HG03097 (cell line): ENCODE measurements around the gene DDX42.

ENCODE experiments used
- ATAC-seq: cut with Tn5 transposase; IDR thresholded peaks from one replicate; pipeline ENCODE4 v1.9.1; 2021; ENCODE audit not compliant: unreplicated experiment, low FRiP score

Gene DDX42, protein sequence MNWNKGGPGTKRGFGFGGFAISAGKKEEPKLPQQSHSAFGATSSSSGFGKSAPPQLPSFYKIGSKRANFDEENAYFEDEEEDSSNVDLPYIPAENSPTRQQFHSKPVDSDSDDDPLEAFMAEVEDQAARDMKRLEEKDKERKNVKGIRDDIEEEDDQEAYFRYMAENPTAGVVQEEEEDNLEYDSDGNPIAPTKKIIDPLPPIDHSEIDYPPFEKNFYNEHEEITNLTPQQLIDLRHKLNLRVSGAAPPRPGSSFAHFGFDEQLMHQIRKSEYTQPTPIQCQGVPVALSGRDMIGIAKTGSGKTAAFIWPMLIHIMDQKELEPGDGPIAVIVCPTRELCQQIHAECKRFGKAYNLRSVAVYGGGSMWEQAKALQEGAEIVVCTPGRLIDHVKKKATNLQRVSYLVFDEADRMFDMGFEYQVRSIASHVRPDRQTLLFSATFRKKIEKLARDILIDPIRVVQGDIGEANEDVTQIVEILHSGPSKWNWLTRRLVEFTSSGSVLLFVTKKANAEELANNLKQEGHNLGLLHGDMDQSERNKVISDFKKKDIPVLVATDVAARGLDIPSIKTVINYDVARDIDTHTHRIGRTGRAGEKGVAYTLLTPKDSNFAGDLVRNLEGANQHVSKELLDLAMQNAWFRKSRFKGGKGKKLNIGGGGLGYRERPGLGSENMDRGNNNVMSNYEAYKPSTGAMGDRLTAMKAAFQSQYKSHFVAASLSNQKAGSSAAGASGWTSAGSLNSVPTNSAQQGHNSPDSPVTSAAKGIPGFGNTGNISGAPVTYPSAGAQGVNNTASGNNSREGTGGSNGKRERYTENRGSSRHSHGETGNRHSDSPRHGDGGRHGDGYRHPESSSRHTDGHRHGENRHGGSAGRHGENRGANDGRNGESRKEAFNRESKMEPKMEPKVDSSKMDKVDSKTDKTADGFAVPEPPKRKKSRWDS

GRCh38 chr17:63774141-63774968, at the start of gene DDX42:
Gene DDX42 (plus strand): TSS chr17:63774170. CDS start chr17:63787050, 12,880 bp downstream.
- peak; percentile 7 for ATAC-seq

DNA sequence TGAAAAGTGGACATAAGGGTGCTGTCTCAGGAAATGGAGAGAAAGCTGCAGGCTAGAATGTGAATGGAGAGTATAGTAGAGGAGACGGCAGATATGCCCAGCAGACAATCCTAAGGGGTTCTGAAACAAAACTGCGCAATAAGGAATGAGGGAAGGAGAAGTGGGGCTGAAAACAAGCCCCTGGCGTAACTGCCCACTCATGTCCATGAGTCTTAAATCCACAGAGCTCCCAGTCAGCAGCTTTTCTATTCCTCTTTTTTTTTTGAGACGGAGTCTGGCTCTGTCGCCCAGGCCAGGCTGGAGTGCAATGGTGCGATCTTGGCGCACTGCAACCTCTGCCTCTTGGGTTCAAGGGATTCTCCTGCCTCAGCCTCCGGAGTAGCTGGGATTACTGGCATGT, 38.3 kb upstream of the DDX42 start:
- ATAC-seq, result no peak

- ATAC-seq, result no peak
Measured at GRCh38 chr17:63740464-63741142, 33.4 kb upstream of the DDX42 start.

GRCh38 chr17:63741143-63741407, 32.9 kb upstream of the DDX42 start:
- peak; percentile 31 for ATAC-seq

DNA sequence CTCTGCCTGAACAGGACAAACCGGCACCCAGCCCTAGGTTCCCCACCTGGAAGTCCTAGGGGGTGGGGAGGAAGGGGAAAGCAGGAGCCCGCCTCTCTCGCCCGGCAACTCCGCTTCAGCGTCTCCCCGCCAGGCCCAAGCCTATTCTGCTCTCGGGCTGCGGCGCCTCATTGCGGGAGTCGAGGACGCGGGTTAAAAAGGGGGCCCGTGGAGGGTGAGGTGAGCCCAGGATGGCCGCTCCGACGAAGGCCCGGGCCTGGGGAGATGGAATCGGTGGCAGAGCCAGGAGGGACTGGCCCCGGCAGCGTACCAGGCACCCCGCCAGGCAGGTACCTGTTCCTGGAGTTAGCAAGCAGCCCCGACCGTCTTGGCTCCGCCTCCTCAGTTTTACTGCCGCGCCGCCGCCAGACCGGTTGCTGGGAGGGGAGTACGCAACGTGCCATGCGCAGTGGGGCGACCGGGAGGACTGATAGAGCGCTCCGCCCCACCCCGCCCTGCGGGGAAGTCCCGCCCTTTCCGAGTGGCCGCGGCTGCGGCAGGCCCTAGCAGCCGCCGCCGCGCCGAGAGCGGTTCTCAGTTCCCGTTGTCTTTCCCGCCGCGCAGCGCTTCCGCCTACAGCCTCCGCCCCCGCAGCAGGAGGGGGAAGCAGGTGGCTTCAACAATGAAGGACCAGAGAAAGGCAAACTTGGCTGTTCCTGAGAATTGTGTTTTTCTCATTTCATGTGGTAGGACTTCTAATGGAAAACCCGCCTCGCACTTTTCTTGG, 32.4 kb upstream of the DDX42 start, which contains the start of gene STRADA:
Gene STRADA, minus strand, starts transcription at position 392 of the 766 bp plus-strand sequence. CDS start 13,430 bp downstream, outside the sequence.
- peak; percentile 87 for ATAC-seq

DNA sequence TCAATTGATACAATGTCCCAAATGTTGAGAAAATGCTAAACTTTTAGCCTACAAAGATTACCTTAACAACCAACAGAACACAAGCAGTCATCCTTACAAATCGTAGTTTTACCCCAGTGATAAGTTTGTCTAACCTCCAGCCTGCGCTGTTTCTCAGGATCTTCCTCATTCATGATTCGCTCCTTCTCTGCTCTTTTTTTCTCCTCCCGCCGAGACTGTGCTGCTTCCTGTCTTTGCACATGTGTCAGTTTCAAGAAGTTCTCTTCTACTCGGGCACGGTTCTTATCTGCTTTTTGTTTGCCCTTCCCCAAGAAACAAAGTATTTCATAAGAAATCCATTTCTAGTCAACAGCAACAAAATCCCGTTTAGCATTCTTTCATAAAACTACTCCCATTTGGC, 22.2 kb upstream of the DDX42 start:
- ATAC-seq, result no peak

- no peak for ATAC-seq
Measured at GRCh38 chr17:63752707-63753106, 21.3 kb upstream of the DDX42 start.

DNA sequence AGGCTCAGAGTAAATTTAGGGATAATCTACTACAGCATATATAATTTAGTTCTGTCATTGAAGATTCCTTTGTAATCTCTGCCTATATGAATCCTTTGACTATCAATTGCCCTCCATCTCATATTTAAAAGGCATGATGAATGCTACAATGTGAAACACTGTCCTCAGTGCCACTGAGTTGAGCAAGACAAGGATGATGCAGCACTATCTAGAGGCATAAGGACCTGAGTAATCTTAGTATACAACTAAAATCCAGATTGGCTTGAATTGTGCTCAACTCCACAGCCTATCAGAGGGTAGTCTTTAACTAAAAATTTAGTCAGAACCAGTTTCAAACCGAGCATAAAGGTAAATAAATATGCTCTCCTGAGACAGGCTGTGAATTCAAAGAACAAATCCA, 20.8 kb upstream of the DDX42 start:
- no peak for ATAC-seq

GRCh38 chr17:63754046-63754445, 19.9 kb upstream of the DDX42 start:
- no peak for ATAC-seq

DNA sequence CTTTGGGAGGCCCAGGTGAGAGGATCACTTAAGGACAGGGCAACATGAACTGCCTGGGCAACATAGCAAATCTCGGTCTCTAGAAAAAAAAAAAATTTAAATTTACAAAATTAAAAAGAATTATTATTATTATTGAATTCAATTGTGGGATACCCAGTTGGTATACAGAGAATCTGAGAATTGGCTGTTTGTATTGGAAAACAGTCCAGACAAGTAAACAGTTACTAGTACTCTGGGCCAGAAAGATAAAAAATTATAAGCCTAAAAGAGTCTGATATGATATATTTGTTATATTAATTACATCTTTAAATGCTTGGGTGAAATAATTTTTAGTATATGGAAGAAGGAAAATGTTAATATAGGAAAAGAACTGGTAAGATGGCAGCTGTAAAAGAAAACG, 15.5 kb upstream of the DDX42 start:
- no peak for ATAC-seq

DNA sequence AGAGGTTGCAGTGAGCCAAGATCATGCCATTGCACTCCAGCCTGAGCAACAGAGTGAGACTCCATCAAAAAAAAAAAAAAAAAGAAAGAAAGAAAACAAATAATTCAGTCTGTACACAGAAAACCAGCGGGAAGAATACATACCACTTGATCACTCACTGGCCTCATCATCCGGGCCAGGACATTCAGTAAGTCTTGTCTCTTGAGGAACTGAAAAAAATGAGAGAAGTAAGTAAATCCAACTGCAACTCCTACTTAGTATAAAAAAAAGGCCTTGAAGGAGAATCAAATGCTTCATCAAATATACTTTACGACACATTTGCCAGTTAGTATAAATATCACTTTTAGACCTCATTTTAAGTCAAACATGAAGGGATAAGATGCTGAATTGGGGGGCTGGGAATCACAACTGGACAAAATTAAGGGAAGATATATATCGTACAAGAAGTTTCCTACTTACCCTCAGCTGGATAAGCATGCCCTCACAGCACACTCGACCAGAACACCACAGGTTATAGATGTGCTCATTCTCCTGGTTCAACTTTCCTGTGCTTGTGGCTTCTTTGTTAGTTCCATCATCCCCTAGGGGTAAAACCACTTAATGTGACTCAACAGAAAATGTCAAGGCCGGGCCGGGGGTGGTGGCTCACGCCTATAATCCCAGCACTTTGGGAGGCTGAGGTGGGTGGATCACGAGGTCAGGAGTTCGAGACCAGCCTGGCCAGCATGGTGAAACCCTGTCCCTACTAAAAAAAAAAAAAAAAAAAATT, 13.0 kb upstream of the DDX42 start:
- no peak for ATAC-seq

GRCh38 chr17:63762161-63763078, 11.6 kb upstream of the DDX42 start:
- ATAC-seq, result no peak

DNA sequence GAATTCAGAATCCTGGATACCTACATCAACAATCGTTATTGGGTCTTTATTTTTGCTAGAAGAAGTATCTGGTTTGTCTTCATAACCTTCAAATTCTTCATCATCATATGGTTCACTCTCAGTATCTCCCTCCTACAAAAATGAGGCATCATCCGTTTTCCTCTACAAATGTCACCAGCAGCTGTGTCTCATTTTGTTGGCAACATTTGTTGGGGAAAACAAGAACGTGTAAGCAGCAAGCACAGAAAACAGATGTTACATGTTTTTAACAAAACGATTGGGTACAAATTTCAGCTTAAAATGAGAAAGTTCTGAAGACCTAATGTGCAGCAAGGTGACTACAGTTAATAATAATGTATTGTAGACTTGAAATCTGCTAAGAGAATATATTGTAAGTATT, 9.3 kb upstream of the DDX42 start:
- ATAC-seq, result no peak

DNA sequence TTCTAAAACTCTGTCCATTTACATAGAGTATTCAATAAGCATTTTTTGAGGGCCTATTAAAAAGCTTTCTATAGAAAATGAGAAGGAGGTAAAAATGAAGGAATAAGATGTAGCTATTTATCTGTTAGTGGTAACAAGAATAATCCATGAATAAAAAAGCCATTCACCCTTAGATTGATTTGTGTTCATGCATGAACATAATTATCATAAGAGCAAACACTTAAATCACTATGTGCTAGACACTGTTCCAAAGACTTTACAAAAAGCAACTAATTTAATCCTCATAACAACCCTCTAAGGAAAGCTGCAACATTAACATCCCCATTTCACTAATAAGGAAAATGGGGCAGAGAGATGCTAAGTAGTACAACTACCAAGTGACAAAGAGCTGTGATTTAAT, 7.2 kb upstream of the DDX42 start:
- ATAC-seq, result no peak

DNA sequence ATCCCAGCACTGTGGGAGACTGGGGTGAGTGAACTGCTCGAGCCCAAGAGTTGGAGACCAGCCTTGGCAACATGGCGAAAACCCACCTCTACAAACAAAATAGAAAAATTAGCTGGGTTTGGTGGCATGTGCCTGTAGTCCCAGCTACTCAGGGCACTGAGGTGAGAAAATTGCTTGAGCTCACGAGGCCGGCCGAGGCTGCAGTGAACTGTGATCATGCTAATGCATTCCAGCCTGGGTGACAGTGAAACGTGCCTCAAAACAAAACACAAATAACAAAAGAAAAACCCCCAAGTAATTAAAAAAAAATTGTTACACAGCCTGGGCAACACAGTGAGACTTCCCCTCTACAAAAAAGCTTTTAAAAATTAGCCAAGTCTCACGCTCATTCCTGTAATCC, 5.5 kb upstream of the DDX42 start:
- ATAC-seq, result no peak

DNA sequence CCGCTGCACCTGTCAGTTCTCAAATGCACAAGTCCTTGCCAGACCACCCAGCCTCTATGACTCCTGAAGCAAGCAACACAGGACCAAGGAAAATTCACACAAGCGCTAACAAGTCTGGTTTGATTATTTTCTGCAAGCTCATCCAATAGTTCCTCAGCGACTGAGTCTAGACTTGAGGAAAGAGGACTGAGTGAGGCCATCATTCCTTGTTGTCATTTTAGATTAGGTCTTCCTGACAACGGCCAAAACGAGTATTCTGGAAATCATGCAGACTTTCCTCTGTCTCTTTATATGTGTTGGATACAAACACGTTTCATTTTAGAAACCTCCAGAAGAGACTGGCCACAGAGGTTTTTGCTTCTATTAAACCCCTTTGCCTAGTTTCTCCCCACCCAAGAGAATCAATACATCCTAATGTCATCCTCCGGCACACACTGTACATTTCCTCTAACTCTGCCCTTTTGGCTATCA, 1.1 kb upstream of the DDX42 start:
- no peak for ATAC-seq

- ATAC-seq, result peak; percentile 81
Measured at GRCh38 chr17:63773272-63774140, 464 bp upstream of the DDX42 start, which contains the start of gene CCDC47. Gene CCDC47 (minus strand): TSS chr17:63773597. CDS start chr17:63766175, 7,422 bp downstream.
